Neuronal stem cell (in vitro differentiated cells): ENCODE measurements around the gene PTPN18.
A peak's percentile ranks its signal among the peaks of the same experiment; 100 is the strongest.

Experiments used
- DNase-seq: peaks from one replicate; pipeline ENCODE4 v3.0.0-alpha.2; 2013; ENCODE audit warnings: low spot score
- H2AFZ ChIP-seq: one replicate; pipeline ENCODE4 v1.6.1; 2013; ENCODE audit warnings: mild to moderate bottlenecking, low read length, inconsistent platforms
- H2AK5ac ChIP-seq: 2 replicates; pipeline ENCODE4 v1.6.1; 2013; ENCODE audit warnings: low read depth, mild to moderate bottlenecking, inconsistent platforms, low read length, moderate library complexity, mixed read lengths
- H2BK120ac ChIP-seq: 2 replicates; pipeline ENCODE4 v1.6.1; 2013; ENCODE audit warnings: low read depth, mild to moderate bottlenecking, inconsistent platforms, low read length, moderate library complexity, mixed read lengths
- H2BK12ac ChIP-seq: one replicate; pipeline ENCODE4 v1.6.1; 2013; ENCODE audit warnings: low read length, inconsistent platforms
- H2BK15ac ChIP-seq: 2 replicates; pipeline ENCODE4 v1.6.1; 2013; ENCODE audit warnings: mild to moderate bottlenecking, low read length, inconsistent platforms, mixed read lengths
- H2BK5ac ChIP-seq: one replicate; pipeline ENCODE4 v1.6.1; 2013; ENCODE audit warnings: inconsistent platforms, mild to moderate bottlenecking, low read length, moderate library complexity
- H3K14ac ChIP-seq: one replicate; pipeline ENCODE4 v1.6.1; 2013; ENCODE audit warnings: low read length, inconsistent platforms
- H3K18ac ChIP-seq: 2 replicates; pipeline ENCODE4 v1.6.1; 2013; ENCODE audit warnings: low read length, inconsistent platforms
- H3K23ac ChIP-seq: 2 replicates; pipeline ENCODE4 v1.6.1; 2013; ENCODE audit warnings: low read depth, mild to moderate bottlenecking, mixed read lengths, low read length, inconsistent platforms; ENCODE audit not compliant: poor library complexity
- H3K27ac ChIP-seq: replicated peaks from 3 replicates; pipeline ENCODE4 v1.5.1; 2013; ENCODE audit warnings: low read length, inconsistent platforms
- H3K27me3 ChIP-seq, 3 experiments: 2 replicates each; pipeline ENCODE4 v1.6.1; 2013; ENCODE audit warnings: low read length in 3 of 3, mild to moderate bottlenecking in 2 of 3, inconsistent platforms in 1 of 3, low read depth in 1 of 3, mixed read lengths in 1 of 3, moderate library complexity in 1 of 3; ENCODE audit not compliant: control insufficient read depth in 3 of 3, insufficient read depth in 3 of 3
- H3K36me3 ChIP-seq, 2 donors: replicated peaks in 1 of 2; 2 replicates each; pipeline ENCODE4 v1.6.1; 2013; ENCODE audit warnings: low read length in 2 of 2; ENCODE audit not compliant: control insufficient read depth in 2 of 2, insufficient read depth in 2 of 2
- H3K4ac ChIP-seq: 2 replicates; pipeline ENCODE4 v1.6.1; 2013; ENCODE audit warnings: inconsistent platforms, mild to moderate bottlenecking, low read length, moderate library complexity
- H3K4me1 ChIP-seq, 2 donors: 1 replicate in 1 of 2; 2 replicates in 1 of 2; pipeline ENCODE4 v1.6.1; 2013; ENCODE audit warnings: low read length in 2 of 2, low read depth in 1 of 2; ENCODE audit not compliant: control insufficient read depth in 2 of 2, insufficient read depth in 1 of 2
- H3K4me2 ChIP-seq: one replicate; pipeline ENCODE4 v1.6.1; 2013; ENCODE audit warnings: mild to moderate bottlenecking, low read length, inconsistent platforms; ENCODE audit not compliant: insufficient read depth, poor library complexity, severe bottlenecking
- H3K4me3 ChIP-seq, 2 donors: 2 replicates each; pipeline ENCODE4 v1.5.1; 2013; ENCODE audit warnings: low read length in 2 of 2, mild to moderate bottlenecking in 2 of 2, inconsistent platforms in 1 of 2, moderate library complexity in 1 of 2
- H3K79me1 ChIP-seq: one replicate; pipeline ENCODE4 v1.6.1; 2013; ENCODE audit warnings: low read depth, mild to moderate bottlenecking, inconsistent platforms, low read length, moderate library complexity
- H3K9ac ChIP-seq: one replicate; pipeline ENCODE4 v1.6.1; 2013; ENCODE audit warnings: mild to moderate bottlenecking, low read depth, low read length, inconsistent platforms; ENCODE audit not compliant: poor library complexity
- H3K9me3 ChIP-seq, 2 donors: replicated peaks in 1 of 2; 2 replicates each; pipeline versions ENCODE3 to v1.6.1; 2013; ENCODE audit warnings: low read length in 2 of 2, mild to moderate bottlenecking in 2 of 2, inconsistent platforms in 1 of 2, low read depth in 1 of 2, mixed read lengths in 1 of 2, moderate library complexity in 1 of 2; ENCODE audit not compliant: control insufficient read depth in 2 of 2, insufficient read depth in 1 of 2
- H4K8ac ChIP-seq: one replicate; pipeline ENCODE4 v1.6.1; 2013; ENCODE audit warnings: low read depth, mild to moderate bottlenecking, inconsistent platforms, low read length, moderate library complexity
- H4K91ac ChIP-seq: one replicate; pipeline ENCODE4 v1.6.1; 2013; ENCODE audit warnings: low read length, low read depth, mild to moderate bottlenecking, inconsistent platforms; ENCODE audit not compliant: poor library complexity
- WGBS, 2 donors: extraction: QIAGEN DNeasy Blood & Tissue Kit; methylation state at CpG; one replicate each; pipeline ENCODE4 v1.1.7; 2013; ENCODE audit warnings: missing lambda C conversion rate in 2 of 2, mixed read lengths in 1 of 2; ENCODE audit not compliant: insufficient read length in 2 of 2, insufficient replicate concordance in 1 of 2; ENCODE audit errors: extremely low coverage in 2 of 2; 5-methylcytosine and 5-hydroxymethylcytosine counted together

PTPN18 gene

DNA sequence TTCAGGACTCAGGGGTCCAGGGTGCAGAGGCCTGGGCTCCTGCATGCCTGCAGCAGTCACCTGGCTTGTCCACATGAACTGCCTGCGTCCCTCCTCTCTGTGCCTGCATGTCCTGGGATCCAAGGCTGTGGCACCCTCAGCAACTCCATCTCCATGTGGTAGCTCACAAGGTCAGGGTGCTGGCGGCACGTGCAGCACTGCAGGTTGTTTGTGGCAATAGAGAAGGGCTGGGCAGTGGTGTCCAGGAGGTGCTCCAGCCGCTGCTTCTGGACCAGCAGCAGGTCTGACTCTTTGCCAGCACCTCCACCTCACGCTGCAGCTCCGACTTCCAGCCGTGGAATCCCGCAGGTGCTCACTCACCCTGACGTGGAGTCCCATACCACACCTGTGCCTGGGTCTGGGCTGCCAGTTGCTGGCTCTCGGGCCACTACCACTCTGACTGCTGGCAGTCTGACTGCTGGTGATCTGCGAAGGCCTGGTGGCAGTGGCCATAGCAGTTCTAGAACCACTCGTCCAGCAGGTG lies 42.0 kb upstream of the PTPN18 start:
- Histone ChIP-seq H3K23ac (peak overlapping the region; percentile 93), H3K4me1 (no peaks in the 10 kb centered on the region), H3K14ac (peak overlapping the region; percentile 89), H3K4me2 (no peak overlapping the region), H3K4ac (peak overlapping the region; percentile 66), H2AK5ac (peak overlapping the region; percentile 88), H4K91ac (peak overlapping the region; percentile 72), H3K4me3 (no peak overlapping the region), H2AFZ (no peak overlapping the region), H2BK5ac (no peak overlapping the region), H3K9me3 (no peaks in the 10 kb centered on the region), H3K79me1 (no peaks in the 10 kb centered on the region), H2BK120ac (no peak overlapping the region), H4K8ac (peak overlapping the region; percentile 43), H3K27me3 (peaks cover 0 to 19% (median 0%) of the 10 kb centered on the region in 3 experiments), H3K18ac (peak overlapping the region; percentile 80), H3K27ac (no peak overlapping the region), H2BK12ac (no peak overlapping the region), H2BK15ac (peak overlapping the region; percentile 58), H3K9ac (no peak overlapping the region), H3K36me3 (no peaks in the 10 kb centered on the region)
- no CpG with 5 or more reads among the region's 12 CpGs for WGBS, 2 donors
- DNase-seq: no peak

- H2AK5ac ChIP-seq: peak overlapping the region; percentile 32
- DNase-seq: no peak
- H2BK15ac ChIP-seq: no peak overlapping the region
- no peaks in the 10 kb centered on the region for H3K4me1 ChIP-seq
- H3K27me3 ChIP-seq: peaks cover 0 to 19% (median 0%) of the 10 kb centered on the region in 3 experiments
- no peak overlapping the region for H3K4me3 ChIP-seq
- no peak overlapping the region for H3K27ac ChIP-seq
- H3K18ac ChIP-seq: peak overlapping the region; percentile 80
- H4K91ac ChIP-seq: no peak overlapping the region
- WGBS, 2 donors: no CpG with 5 or more reads among the region's 3 CpGs
- no peaks in the 10 kb centered on the region for H3K36me3 ChIP-seq
- H3K23ac ChIP-seq: no peak overlapping the region
- H3K4ac ChIP-seq: no peak overlapping the region
- H4K8ac ChIP-seq: no peak overlapping the region
- H2BK5ac ChIP-seq: no peak overlapping the region
- H3K14ac ChIP-seq: no peak overlapping the region
- H2AFZ ChIP-seq: no peak overlapping the region
- no peak overlapping the region for H2BK12ac ChIP-seq
- no peaks in the 10 kb centered on the region for H3K79me1 ChIP-seq
- H3K9ac ChIP-seq: no peak overlapping the region
- H3K9me3 ChIP-seq: no peaks in the 10 kb centered on the region
- no peak overlapping the region for H2BK120ac ChIP-seq
- H3K4me2 ChIP-seq: no peak overlapping the region
Measured at GRCh38 chr2:130314377-130314776, 41.5 kb upstream of the PTPN18 start.

DNA sequence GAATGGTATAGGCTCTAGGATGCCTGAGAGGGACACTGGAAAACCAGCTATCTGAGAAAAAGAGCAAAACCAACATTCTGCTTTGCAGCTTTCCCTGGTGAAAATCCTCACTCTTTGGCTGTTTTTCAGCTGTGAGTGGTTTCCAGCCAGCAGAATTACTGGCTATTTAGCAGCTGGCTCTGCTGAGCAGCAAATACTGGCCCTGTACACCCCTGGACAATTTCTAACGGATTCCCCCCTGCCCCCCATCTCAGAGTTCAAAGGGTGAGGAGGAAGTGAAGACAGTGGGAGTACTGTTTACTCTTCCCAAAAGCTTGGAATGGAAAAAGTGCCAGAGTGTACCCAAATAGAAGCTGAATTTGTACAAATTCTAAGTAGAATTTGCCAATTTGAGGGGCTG lies 39.3 kb upstream of the PTPN18 start:
- no peak overlapping the region for H3K4me2 ChIP-seq
- H2BK120ac ChIP-seq: no peak overlapping the region
- H3K9ac ChIP-seq: no peak overlapping the region
- H3K4me3 ChIP-seq: no peak overlapping the region
- H3K18ac ChIP-seq: no peak overlapping the region
- H4K91ac ChIP-seq: no peak overlapping the region
- peaks cover 0 to 8% (median 0%) of the 10 kb centered on the region in 3 experiments for H3K27me3 ChIP-seq
- H3K79me1 ChIP-seq: no peaks in the 10 kb centered on the region
- no peak overlapping the region for H3K14ac ChIP-seq
- H2AFZ ChIP-seq: peak overlapping the region; percentile 56
- H3K9me3 ChIP-seq: no peaks in the 10 kb centered on the region
- no peak overlapping the region for H2BK5ac ChIP-seq
- H3K23ac ChIP-seq: no peak overlapping the region
- no peak overlapping the region for H4K8ac ChIP-seq
- DNase-seq: no peak
- no peak overlapping the region for H2BK12ac ChIP-seq
- WGBS, 2 donors: no CpG with 5 or more reads among the region's 1 CpG
- H2BK15ac ChIP-seq: no peak overlapping the region
- H3K4me1 ChIP-seq: no peaks in the 10 kb centered on the region
- no peak overlapping the region for H3K27ac ChIP-seq
- no peak overlapping the region for H3K4ac ChIP-seq
- H2AK5ac ChIP-seq: no peak overlapping the region
- H3K36me3 ChIP-seq: no peaks in the 10 kb centered on the region

DNA sequence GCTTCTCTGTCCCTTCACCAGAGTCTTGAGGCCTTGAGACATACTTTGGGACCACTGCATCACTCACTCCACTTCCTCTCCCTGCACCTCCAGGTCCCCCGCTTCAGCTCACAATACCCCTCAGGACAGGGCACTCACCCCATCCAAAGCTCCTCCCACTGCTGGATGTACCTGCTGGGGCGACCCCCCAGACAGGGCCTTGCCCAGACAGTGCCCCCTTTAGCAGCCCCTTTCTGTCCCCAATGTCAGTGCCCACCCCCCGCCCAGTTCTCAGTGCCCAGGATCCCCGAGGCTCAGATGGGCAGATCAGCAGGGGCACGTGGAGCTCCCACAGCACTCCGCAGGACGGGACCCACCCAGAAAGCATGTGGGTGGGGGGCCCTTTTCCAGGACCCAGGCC lies 37.0 kb upstream of the PTPN18 start:
- Histone ChIP-seq H3K4me2 (no peak overlapping the region), H3K9ac (no peak overlapping the region), H3K27me3 (peaks cover 0 to 9% (median 0%) of the 10 kb centered on the region in 3 experiments), H2BK120ac (no peak overlapping the region), H3K4me1 (no peaks in the 10 kb centered on the region), H3K4me3 (no peak overlapping the region), H3K14ac (no peak overlapping the region), H2BK5ac (no peak overlapping the region), H3K23ac (no peak overlapping the region), H3K79me1 (no peaks in the 10 kb centered on the region), H2AK5ac (peak overlapping the region; percentile 36), H2BK12ac (no peak overlapping the region), H4K91ac (no peak overlapping the region), H2BK15ac (no peak overlapping the region), H3K27ac (no peak overlapping the region), H3K18ac (peak overlapping the region; percentile 58), H3K9me3 (no peaks in the 10 kb centered on the region), H3K36me3 (no peaks in the 10 kb centered on the region), H3K4ac (no peak overlapping the region), H4K8ac (no peak overlapping the region), H2AFZ (no peak overlapping the region)
- no peak for DNase-seq
- WGBS, 2 donors: no CpG with 5 or more reads among the region's 7 CpGs
